Smooth muscle cell of the umbilical artery (primary cell): ENCODE data around the gene HSD17B2. TPM values are rescaled to one million over a fixed set of nuclear protein-coding genes. Genes with fewer than 3 reads are reported as not detected.

ENCODE experiments used
- total RNA-seq: library from RNA; depleted of rRNA; stranded (reverse); fragments of >200 nt; gene quantifications from 2 replicates; pipeline ENCODE4 v1.2.3, GENCODE V29; 2014

The HSD17B2 gene
- total RNA-seq: 0.09 and 1.8 TPM in 2 replicates

GRCh38 chr16:82034981-82035612, at the start of gene HSD17B2:
HSD17B2 (plus strand) TSS chr16:82035253; CDS start chr16:82035425, 172 bp downstream.

GRCh38 chr16:82011199-82011641, 23.8 kb upstream of the HSD17B2 start, which contains the start of gene SDR42E1:
SDR42E1 (minus strand) TSS chr16:82011470; CDS start chr16:82000858, 10,612 bp downstream.

Other genes starting within 250 kb of the HSD17B2 start
- gene SDR42E1, start 23.8 kb upstream of the HSD17B2 start, total RNA-seq: under 0.01 and 0.18 TPM in 2 replicates
- gene MPHOSPH6, start 135.0 kb downstream of the HSD17B2 start, total RNA-seq: 42.5 and 53.8 TPM in 2 replicates